ENCODE results near the gene SMYD3. TPM values are rescaled to one million over a fixed set of nuclear protein-coding genes. Genes with fewer than 3 reads are reported as not detected.

SMYD3 gene
- total and polyA plus RNA-seq, 10 of the 15 experiments (the other 5 are each of a cell fraction or from before 2014, with no cell fraction given), result 18.3 to 54.0 (median 24.8) TPM

DNA sequence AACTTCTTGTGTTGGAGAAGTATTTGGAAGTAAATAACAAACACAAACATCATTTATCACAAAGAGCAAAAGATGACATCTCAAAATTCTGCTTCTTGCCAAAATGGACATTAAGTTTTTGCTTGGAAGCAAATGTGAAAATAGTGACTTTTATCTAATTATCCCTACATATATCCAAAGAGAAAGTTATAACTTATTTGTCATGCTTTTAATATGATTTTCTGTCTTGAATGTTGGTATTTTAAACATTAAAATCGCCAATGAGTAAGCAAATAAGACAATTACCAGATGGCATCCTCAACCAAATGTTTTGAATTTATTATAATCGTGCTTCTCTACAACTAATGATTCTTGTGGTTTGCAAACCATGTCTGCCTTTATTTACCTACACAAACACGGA lies 758.0 kb downstream of the SMYD3 start (continued):
- TF ChIP-seq, protein P1, sequence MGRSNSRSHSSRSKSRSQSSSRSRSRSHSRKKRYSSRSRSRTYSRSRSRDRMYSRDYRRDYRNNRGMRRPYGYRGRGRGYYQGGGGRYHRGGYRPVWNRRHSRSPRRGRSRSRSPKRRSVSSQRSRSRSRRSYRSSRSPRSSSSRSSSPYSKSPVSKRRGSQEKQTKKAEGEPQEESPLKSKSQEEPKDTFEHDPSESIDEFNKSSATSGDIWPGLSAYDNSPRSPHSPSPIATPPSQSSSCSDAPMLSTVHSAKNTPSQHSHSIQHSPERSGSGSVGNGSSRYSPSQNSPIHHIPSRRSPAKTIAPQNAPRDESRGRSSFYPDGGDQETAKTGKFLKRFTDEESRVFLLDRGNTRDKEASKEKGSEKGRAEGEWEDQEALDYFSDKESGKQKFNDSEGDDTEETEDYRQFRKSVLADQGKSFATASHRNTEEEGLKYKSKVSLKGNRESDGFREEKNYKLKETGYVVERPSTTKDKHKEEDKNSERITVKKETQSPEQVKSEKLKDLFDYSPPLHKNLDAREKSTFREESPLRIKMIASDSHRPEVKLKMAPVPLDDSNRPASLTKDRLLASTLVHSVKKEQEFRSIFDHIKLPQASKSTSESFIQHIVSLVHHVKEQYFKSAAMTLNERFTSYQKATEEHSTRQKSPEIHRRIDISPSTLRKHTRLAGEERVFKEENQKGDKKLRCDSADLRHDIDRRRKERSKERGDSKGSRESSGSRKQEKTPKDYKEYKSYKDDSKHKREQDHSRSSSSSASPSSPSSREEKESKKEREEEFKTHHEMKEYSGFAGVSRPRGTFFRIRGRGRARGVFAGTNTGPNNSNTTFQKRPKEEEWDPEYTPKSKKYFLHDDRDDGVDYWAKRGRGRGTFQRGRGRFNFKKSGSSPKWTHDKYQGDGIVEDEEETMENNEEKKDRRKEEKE (IDR thresholded peaks at IDR 0.05), result no peak

DNA sequence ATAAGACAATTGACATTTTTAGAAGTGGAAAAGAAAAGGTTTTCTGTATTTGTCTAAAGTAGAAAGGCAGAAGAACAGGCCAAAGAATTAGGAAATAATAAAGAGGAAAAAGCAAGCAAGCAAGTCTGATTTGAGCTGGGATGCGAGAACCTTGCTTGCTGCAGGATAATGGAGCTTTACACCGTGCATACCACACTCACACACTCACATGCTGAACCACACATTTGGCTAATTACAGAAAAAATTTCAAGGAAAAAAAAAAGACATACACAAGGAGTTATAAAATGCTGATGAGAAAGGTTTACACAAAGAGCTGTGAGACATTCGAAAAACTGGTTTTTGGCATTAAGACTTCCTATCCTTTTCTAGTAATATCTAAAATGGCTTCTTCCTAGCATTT lies 758.4 kb downstream of the SMYD3 start:
- ChIA-PET RAD21 (ENCODE audit: unreplicated experiment) (no interaction called here), POLR2A (no interaction called here), CTCF (no interaction called here), SMC1A (ENCODE audit: uncharacterized antibody, unreplicated experiment) (interaction anchor here (0.6 kb wide), 1 partner anchor 138 kb away, joined by 3 read pairs; no protein-coding TSS in a partner anchor)
- FAIRE-seq, result no peak
- no TSS peak for BruUV-seq (replicated peaks)
- no peak for DNase-seq (ENCODE audit: low read depth, low spot score)
- Histone ChIP-seq H3K9me3 (replicated peaks; ENCODE audit: control insufficient read depth, insufficient read depth, low read length) (no peaks in the 10 kb centered on the region), H3K27ac (ENCODE audit: control insufficient read depth, insufficient read depth) (no peak overlapping the region), H3K4me2 (ENCODE audit: control insufficient read depth, insufficient read depth) (no peak overlapping the region), H3K79me2 (ENCODE audit: control insufficient read depth, insufficient read depth, low read length) (no peaks in the 10 kb centered on the region), H3K27me3 (replicated peaks in 1 of 2; ENCODE audit: control insufficient read depth in 2 of 2, insufficient read depth in 2 of 2, low read length in 1 of 2) (no peaks in the 10 kb centered on the region), H4K20me1 (ENCODE audit: control insufficient read depth, insufficient read depth) (no peaks in the 10 kb centered on the region), H3K4me1 (ENCODE audit: control insufficient read depth, insufficient read depth, low read length) (no peaks in the 10 kb centered on the region), H3K9ac (ENCODE audit: control insufficient read depth, insufficient read depth, low read length) (no peak overlapping the region), H3K4me3 (no peak overlapping the region), H2AFZ (ENCODE audit: control insufficient read depth, low read depth, low read length) (no peak overlapping the region), H3K36me3 (ENCODE audit: control insufficient read depth in 2 of 2, insufficient read depth in 2 of 2, low read length in 1 of 2) (no peaks in the 10 kb centered on the region)
- intact Hi-C loops (cut with micrococcal nuclease; ENCODE audit: unreplicated experiment), result loop anchor here (10.0 kb wide), 1 partner anchor 56 kb away; no protein-coding TSS in a partner anchor
- TF ChIP-seq SREBF2 (IDR thresholded peaks at IDR 0.05; ENCODE audit: low read length) (no peak), PAX5 (IDR thresholded peaks at IDR 0.05; ENCODE audit: borderline replicate concordance, low read depth, low read length) (no peak), ATF7 (IDR thresholded peaks at IDR 0.05; ENCODE audit: low read depth) (no peak), HDAC2 (IDR thresholded peaks at IDR 0.05) (no peak), SRF (IDR thresholded peaks at IDR 0.05; ENCODE audit: low read depth in 2 of 2, low read length in 2 of 2) (no peak)
- TF ChIP-seq, protein P2, sequence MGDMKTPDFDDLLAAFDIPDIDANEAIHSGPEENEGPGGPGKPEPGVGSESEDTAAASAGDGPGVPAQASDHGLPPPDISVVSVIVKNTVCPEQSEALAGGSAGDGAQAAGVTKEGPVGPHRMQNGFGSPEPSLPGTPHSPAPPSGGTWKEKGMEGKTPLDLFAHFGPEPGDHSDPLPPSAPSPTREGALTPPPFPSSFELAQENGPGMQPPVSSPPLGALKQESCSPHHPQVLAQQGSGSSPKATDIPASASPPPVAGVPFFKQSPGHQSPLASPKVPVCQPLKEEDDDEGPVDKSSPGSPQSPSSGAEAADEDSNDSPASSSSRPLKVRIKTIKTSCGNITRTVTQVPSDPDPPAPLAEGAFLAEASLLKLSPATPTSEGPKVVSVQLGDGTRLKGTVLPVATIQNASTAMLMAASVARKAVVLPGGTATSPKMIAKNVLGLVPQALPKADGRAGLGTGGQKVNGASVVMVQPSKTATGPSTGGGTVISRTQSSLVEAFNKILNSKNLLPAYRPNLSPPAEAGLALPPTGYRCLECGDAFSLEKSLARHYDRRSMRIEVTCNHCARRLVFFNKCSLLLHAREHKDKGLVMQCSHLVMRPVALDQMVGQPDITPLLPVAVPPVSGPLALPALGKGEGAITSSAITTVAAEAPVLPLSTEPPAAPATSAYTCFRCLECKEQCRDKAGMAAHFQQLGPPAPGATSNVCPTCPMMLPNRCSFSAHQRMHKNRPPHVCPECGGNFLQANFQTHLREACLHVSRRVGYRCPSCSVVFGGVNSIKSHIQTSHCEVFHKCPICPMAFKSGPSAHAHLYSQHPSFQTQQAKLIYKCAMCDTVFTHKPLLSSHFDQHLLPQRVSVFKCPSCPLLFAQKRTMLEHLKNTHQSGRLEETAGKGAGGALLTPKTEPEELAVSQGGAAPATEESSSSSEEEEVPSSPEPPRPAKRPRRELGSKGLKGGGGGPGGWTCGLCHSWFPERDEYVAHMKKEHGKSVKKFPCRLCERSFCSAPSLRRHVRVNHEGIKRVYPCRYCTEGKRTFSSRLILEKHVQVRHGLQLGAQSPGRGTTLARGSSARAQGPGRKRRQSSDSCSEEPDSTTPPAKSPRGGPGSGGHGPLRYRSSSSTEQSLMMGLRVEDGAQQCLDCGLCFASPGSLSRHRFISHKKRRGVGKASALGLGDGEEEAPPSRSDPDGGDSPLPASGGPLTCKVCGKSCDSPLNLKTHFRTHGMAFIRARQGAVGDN (IDR thresholded peaks at IDR 0.05), result no peak
- TF ChIP-seq, protein P1 (IDR thresholded peaks at IDR 0.05), result no peak
- WGBS (ENCODE audit: insufficient coverage, insufficient replicate concordance, low lambda C conversion rate, missing lambda C conversion rate), result 87% methylated on average over 3 of the region's 3 CpGs
- ATAC-seq, result no peak
- in situ Hi-C loops (cut with MboI), result no loop called here
